Measurements from ENCODE around the gene ANK2.

GRCh38 chr4:113031212-113031611 is 18.2 kb upstream of the ANK2 start:
- TF ChIP-seq CTCF (IDR thresholded peaks at IDR 0.05) (no peak), EZH2phosphoT487 (IDR thresholded peaks at IDR 0.05) (no peak), EZH2 (IDR thresholded peaks at IDR 0.05) (no peak)
